Hypothalamus (tissue), 51 donors: ENCODE results near the gene RUBCNL.

Experiments
- DNase-seq, 51 donors: peaks; one replicate each; lab custom pipeline; 2025; lab: John Stamatoyannopoulos, UW

The RUBCNL gene

GRCh38 chr13:46311217-46311616, 75.8 kb downstream of the RUBCNL start:
- DNase-seq, result no peak

- DNase-seq, result no peak
Measured at GRCh38 chr13:46310066-46310465, 77.0 kb downstream of the RUBCNL start.

GRCh38 chr13:46307554-46307953, 79.5 kb downstream of the RUBCNL start:
- DNase-seq, result no peak

GRCh38 chr13:46304546-46304945, 82.5 kb downstream of the RUBCNL start:
- DNase-seq, result no peak

- DNase-seq, result no peak
Measured at GRCh38 chr13:46303742-46304385, 83.2 kb downstream of the RUBCNL start.

GRCh38 chr13:46297361-46297811, 89.7 kb downstream of the RUBCNL start:
- no peak for DNase-seq

GRCh38 chr13:46296921-46297320, 90.1 kb downstream of the RUBCNL start:
- peak in 1 of 51 donors; percentile 5 for DNase-seq

GRCh38 chr13:46296115-46296822, 90.8 kb downstream of the RUBCNL start:
- DNase-seq, result no peak

- peak in 3 of 51 donors; percentile 2 to 24 (median 7) for DNase-seq
Measured at GRCh38 chr13:46295491-46296114, 91.4 kb downstream of the RUBCNL start.

GRCh38 chr13:46293436-46293835, 93.6 kb downstream of the RUBCNL start:
- DNase-seq, result no peak
